CD4-positive, CD25-positive, alpha-beta regulatory T cell (primary cell): Measurements from ENCODE around the gene CFAP299. TPM values are rescaled to one million over a fixed set of nuclear protein-coding genes. Genes with fewer than 3 reads are reported as not detected.
A peak's percentile ranks its signal among the peaks of the same experiment; 100 is the strongest.
"Not testable (repeated sequence)": the region's sequence is repeated elsewhere in the genome, so short reads cannot be mapped to it uniquely, and the experiment has no call there.

ENCODE experiments used
- ATAC-seq, 2 donors: fragments of 150-1000 bp; cut with Tn5 transposase; one replicate each; pipeline ENCODE4 v1.10.0; 2021; ENCODE audit warnings: low read depth in 2 of 2, moderate number of reproducible peaks in 2 of 2, moderate library complexity in 1 of 2
- DNase-seq, 3 donors: peaks; one replicate each; pipeline versions ENCODE4 v3.0.0 to v3.0.0-alpha.2; 2012 to 2022; ENCODE audit warnings: mixed read lengths in 1 of 3
- H3K27ac ChIP-seq: one replicate; pipeline ENCODE4 v1.7.0; 2013; ENCODE audit warnings: mild to moderate bottlenecking, low read length; ENCODE audit not compliant: insufficient read depth, poor library complexity, severe bottlenecking
- H3K27me3 ChIP-seq: one replicate; pipeline ENCODE4 v1.7.0; 2013; ENCODE audit warnings: low read length; ENCODE audit not compliant: control insufficient read depth, insufficient read depth
- H3K36me3 ChIP-seq: one replicate; pipeline ENCODE4 v1.7.0; 2013; ENCODE audit warnings: mild to moderate bottlenecking, low read length, moderate library complexity; ENCODE audit not compliant: control insufficient read depth, insufficient read depth
- H3K4me1 ChIP-seq: 2 replicates; pipeline ENCODE4 v1.7.0; 2013; ENCODE audit warnings: mild to moderate bottlenecking, low read length; ENCODE audit not compliant: insufficient read depth, control insufficient read depth, poor library complexity, severe bottlenecking
- H3K4me3 ChIP-seq: one replicate; pipeline ENCODE4 v1.7.0; 2013; ENCODE audit warnings: low read depth, mild to moderate bottlenecking, low read length, moderate library complexity
- H3K9me3 ChIP-seq, 2 experiments: 1 replicate in 1 of 2; 2 replicates in 1 of 2; pipeline ENCODE4 v1.7.0; 2013; ENCODE audit warnings: low read length in 2 of 2, mild to moderate bottlenecking in 1 of 2, moderate library complexity in 1 of 2; ENCODE audit not compliant: control insufficient read depth in 2 of 2
- H3K27ac Mint-ChIP-seq, 3 donors: one replicate each; pipeline ENCODE4 v1.8.0; 2020 to 2022; ENCODE audit warnings: mild to moderate bottlenecking in 3 of 3, mixed read lengths in 3 of 3, moderate library complexity in 2 of 3
- H3K27me3 Mint-ChIP-seq: one replicate; pipeline ENCODE4 v1.8.0; 2022; ENCODE audit warnings: mild to moderate bottlenecking, mixed read lengths
- H3K36me3 Mint-ChIP-seq: one replicate; pipeline ENCODE4 v1.8.0; 2020; ENCODE audit warnings: mixed read lengths
- H3K4me1 Mint-ChIP-seq, 4 donors: one replicate each; pipeline ENCODE4 v1.8.0; 2020 to 2022; ENCODE audit warnings: mixed read lengths in 4 of 4, mild to moderate bottlenecking in 1 of 4
- H3K4me3 Mint-ChIP-seq, 4 donors: one replicate each; pipeline ENCODE4 v1.8.0; 2020 to 2022; ENCODE audit warnings: mild to moderate bottlenecking in 4 of 4, mixed read lengths in 4 of 4, moderate library complexity in 3 of 4
- H3K9me3 Mint-ChIP-seq, 7 donors: one replicate each; pipeline ENCODE4 v1.8.0; 2020 to 2022; ENCODE audit warnings: mixed read lengths in 7 of 7, mild to moderate bottlenecking in 3 of 7, moderate library complexity in 2 of 7
- polyA plus RNA-seq, 4 donors: library from polyadenylated mRNA; unstranded; fragments of 300-500 nt; fragmentation: Illumina TruSeq; gene quantifications; one replicate each; pipeline ENCODE4 v1.2.3, GENCODE V29; 2021
- total RNA-seq: library from RNA; stranded (reverse); gene quantifications from one replicate; pipeline ENCODE4 v1.2.3, GENCODE V29; 2022

Gene CFAP299
- total and polyA plus RNA-seq, 5 donors from 2014 or later = not detected

DNA sequence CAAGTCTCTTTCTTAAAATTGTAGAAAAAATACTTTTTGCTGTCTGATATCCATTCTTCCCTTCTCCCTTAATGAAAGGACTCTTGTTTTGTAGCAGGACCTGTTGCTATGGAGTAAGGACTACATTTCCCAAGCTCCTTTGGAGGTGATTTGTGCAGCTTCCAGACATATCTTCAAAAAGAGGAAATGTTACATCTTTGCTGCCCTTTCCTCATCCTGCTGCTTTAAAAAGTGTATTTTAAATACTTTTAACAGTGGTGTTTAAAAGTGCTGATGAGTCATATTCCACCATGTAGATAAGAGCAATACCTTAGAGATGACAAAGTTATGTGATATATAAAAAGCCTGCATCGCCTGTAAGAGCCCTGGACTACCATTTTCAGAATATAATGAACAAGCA, 98.7 kb downstream of the CFAP299 start:
- peaks cover 5 to 28% (median 24%) of the 10 kb centered on the region in 4 donors for H3K4me1 Mint-ChIP-seq
- ATAC-seq (no peak), DNase-seq (no peak)
- Histone ChIP-seq H3K9me3 (no peaks in the 10 kb centered on the region), H3K36me3 (no peaks in the 10 kb centered on the region), H3K27ac (no peak overlapping the region), H3K27me3 (no peaks in the 10 kb centered on the region), H3K4me1 (peaks cover 16% of the 10 kb centered on the region), H3K4me3 (no peak overlapping the region)
- H3K27ac Mint-ChIP-seq = no peak overlapping the region
- peaks cover 6% of the 10 kb centered on the region for H3K36me3 Mint-ChIP-seq
- H3K4me3 Mint-ChIP-seq = no peak overlapping the region
- H3K9me3 Mint-ChIP-seq = peaks cover 0 to 7% (median 2%) of the 10 kb centered on the region in 7 donors
- peaks cover 18% of the 10 kb centered on the region for H3K27me3 Mint-ChIP-seq

GRCh38 chr4:80438016-80438415, 102.5 kb downstream of the CFAP299 start:
- Mint-ChIP-seq H3K9me3 (peaks cover 0 to 29% (median 19%) of the 10 kb centered on the region in 7 donors), H3K27ac (peak overlapping the region in 1 of 3 donors; percentile 3), H3K36me3 (peaks cover 21% of the 10 kb centered on the region), H3K27me3 (peaks cover 17% of the 10 kb centered on the region), H3K4me1 (peaks cover 9 to 52% (median 37%) of the 10 kb centered on the region in 4 donors), H3K4me3 (peak overlapping the region; percentile 1 to 79 (median 52))
- peaks cover 11 to 14% of the 10 kb centered on the region in 2 experiments for H3K9me3 ChIP-seq
- H3K27me3 ChIP-seq = no peaks in the 10 kb centered on the region
- H3K27ac ChIP-seq = no peak overlapping the region
- no peak for DNase-seq
- no peak for ATAC-seq
- peaks cover 30% of the 10 kb centered on the region for H3K4me1 ChIP-seq
- no peak overlapping the region for H3K4me3 ChIP-seq
- H3K36me3 ChIP-seq = no peaks in the 10 kb centered on the region

DNA sequence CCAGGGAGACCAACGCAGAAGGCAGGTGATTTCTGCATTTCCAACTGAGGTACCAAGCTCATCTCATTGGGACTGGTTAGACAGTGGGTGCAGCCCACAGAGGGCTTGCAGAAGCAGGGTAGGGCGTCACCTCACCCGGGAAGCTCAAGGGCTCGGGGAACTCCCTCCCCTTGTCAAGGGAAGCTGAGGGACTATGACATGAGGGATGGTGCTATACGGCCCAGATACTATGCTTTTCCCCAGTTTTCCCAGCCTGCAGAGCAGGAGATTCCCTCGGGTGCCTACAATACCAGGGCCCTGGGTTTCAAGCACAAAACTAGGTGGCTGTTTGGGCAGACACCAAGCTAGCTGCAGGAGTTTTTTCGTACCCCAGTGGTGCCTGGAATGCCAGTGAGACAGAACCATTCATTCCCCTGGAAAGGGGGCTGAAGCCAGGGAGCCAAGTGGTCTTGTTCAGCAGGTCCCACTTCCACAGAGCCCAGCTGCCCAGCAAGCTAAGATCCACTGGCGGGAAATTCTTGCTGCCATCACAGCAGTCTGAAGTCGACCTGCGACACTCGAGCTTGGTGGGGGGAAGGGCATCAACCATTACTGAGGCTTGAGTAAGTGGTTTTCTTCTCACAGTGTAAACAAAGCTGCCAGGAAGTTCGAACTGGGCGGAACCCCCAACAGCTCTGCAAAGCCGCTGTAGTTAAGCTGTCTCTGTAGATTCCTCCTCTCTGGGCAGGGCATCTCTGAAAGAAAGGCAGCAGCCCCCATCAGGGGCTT, 103.9 kb downstream of the CFAP299 start:
- H3K27me3 ChIP-seq, H3K36me3 ChIP-seq: not testable (repeated sequence)
- Mint-ChIP-seq H3K9me3 (peaks cover 0 to 42% (median 19%) of the 10 kb centered on the region in 7 donors), H3K27ac (peak overlapping the region; percentile 54 to 93 (median 87)), H3K27me3 (peaks cover 13% of the 10 kb centered on the region), H3K4me1 (peaks cover 9 to 52% (median 34%) of the 10 kb centered on the region in 4 donors), H3K36me3 (peaks cover 27% of the 10 kb centered on the region), H3K4me3 (peak overlapping the region in 3 of 4 donors; percentile 53 to 72 (median 61))
- ATAC-seq (peak; percentile 90 to 96), DNase-seq (peak; percentile 4 to 90 (median 71))
- Histone ChIP-seq H3K27ac (peak overlapping the region; percentile 23), H3K4me3 (peak overlapping the region; percentile 2), H3K4me1 (peaks cover 30% of the 10 kb centered on the region), H3K9me3 (peaks cover 11 to 17% of the 10 kb centered on the region in 2 experiments)

GRCh38 chr4:80446248-80446647, 110.7 kb downstream of the CFAP299 start:
- Mint-ChIP-seq H3K9me3 (peaks cover 0 to 37% (median 19%) of the 10 kb centered on the region in 7 donors), H3K27me3 (peaks cover 4% of the 10 kb centered on the region), H3K4me3 (no peak overlapping the region), H3K4me1 (peaks cover 0 to 18% (median 5%) of the 10 kb centered on the region in 4 donors), H3K36me3 (peaks cover 17% of the 10 kb centered on the region), H3K27ac (no peak overlapping the region)
- no peak for DNase-seq
- H3K27ac ChIP-seq = no peak overlapping the region
- H3K4me1 ChIP-seq = no peaks in the 10 kb centered on the region
- no peaks in the 10 kb centered on the region for H3K36me3 ChIP-seq
- H3K9me3 ChIP-seq = peaks cover 7 to 9% of the 10 kb centered on the region in 2 experiments
- no peak for ATAC-seq
- H3K4me3 ChIP-seq = no peak overlapping the region
- no peaks in the 10 kb centered on the region for H3K27me3 ChIP-seq

GRCh38 chr4:80446664-80447063, 111.1 kb downstream of the CFAP299 start:
- no peaks in the 10 kb centered on the region for H3K36me3 ChIP-seq
- H3K4me1 ChIP-seq = no peaks in the 10 kb centered on the region
- Mint-ChIP-seq H3K36me3 (peaks cover 13% of the 10 kb centered on the region), H3K9me3 (peaks cover 0 to 36% (median 18%) of the 10 kb centered on the region in 7 donors), H3K27me3 (peaks cover 4% of the 10 kb centered on the region), H3K4me1 (peaks cover 0 to 18% (median 6%) of the 10 kb centered on the region in 4 donors), H3K4me3 (no peak overlapping the region), H3K27ac (no peak overlapping the region)
- H3K9me3 ChIP-seq = peaks cover 3 to 6% of the 10 kb centered on the region in 2 experiments
- H3K4me3 ChIP-seq = no peak overlapping the region
- H3K27me3 ChIP-seq = no peaks in the 10 kb centered on the region
- H3K27ac ChIP-seq = no peak overlapping the region
- DNase-seq (no peak), ATAC-seq (no peak)

GRCh38 chr4:80447493-80447892, 112.0 kb downstream of the CFAP299 start:
- H3K4me1 Mint-ChIP-seq = peaks cover 0 to 13% (median 7%) of the 10 kb centered on the region in 4 donors
- ATAC-seq (no peak), DNase-seq (no peak)
- H3K36me3 ChIP-seq = no peaks in the 10 kb centered on the region
- H3K9me3 Mint-ChIP-seq = peaks cover 0 to 30% (median 11%) of the 10 kb centered on the region in 7 donors
- H3K27me3 Mint-ChIP-seq = peaks cover under 1% of the 10 kb centered on the region
- no peak overlapping the region for H3K27ac ChIP-seq
- H3K36me3 Mint-ChIP-seq = peaks cover 10% of the 10 kb centered on the region
- H3K27me3 ChIP-seq = no peaks in the 10 kb centered on the region
- H3K9me3 ChIP-seq = peaks cover 3 to 6% of the 10 kb centered on the region in 2 experiments
- H3K4me1 ChIP-seq = no peaks in the 10 kb centered on the region
- no peak overlapping the region for H3K4me3 Mint-ChIP-seq
- no peak overlapping the region for H3K4me3 ChIP-seq
- H3K27ac Mint-ChIP-seq = no peak overlapping the region

- Histone ChIP-seq H3K27ac (no peak overlapping the region), H3K36me3 (no peaks in the 10 kb centered on the region), H3K4me1 (no peaks in the 10 kb centered on the region), H3K9me3 (peaks cover 0 to 6% of the 10 kb centered on the region in 2 experiments), H3K4me3 (no peak overlapping the region), H3K27me3 (no peaks in the 10 kb centered on the region)
- Mint-ChIP-seq H3K4me1 (peaks cover 0 to 11% (median 6%) of the 10 kb centered on the region in 4 donors), H3K27me3 (no peaks in the 10 kb centered on the region), H3K27ac (peak overlapping the region in 1 of 3 donors; percentile 31), H3K36me3 (peaks cover 6% of the 10 kb centered on the region), H3K4me3 (no peak overlapping the region), H3K9me3 (peaks cover 0 to 24% (median 9%) of the 10 kb centered on the region in 7 donors)
- ATAC-seq = no peak
- no peak for DNase-seq
These were observed 112.5 kb downstream of the CFAP299 start for GRCh38 chr4:80448056-80448455.
